Ovary (tissue), 3 donors: Measurements from ENCODE around the gene ZNF766.

Experiments used
- POLR2A ChIP-seq: fragments of 450-650 bp; IDR thresholded peaks from one replicate; pipeline ENCODE4 v1.6.1; 2017; ENCODE audit warnings: antibody characterized with exemption, mild to moderate bottlenecking, moderate library complexity
- TF ChIP-seq, protein P1 (sequence below), 3 donors: fragments of 450-650 bp in 2 of 3; fragments of 200-600 bp in 1 of 3; IDR thresholded peaks; one replicate each; pipeline versions ENCODE4 v1.5.1 to v1.8.0; 2016 to 2022; ENCODE audit warnings: antibody characterized with exemption in 3 of 3, mild to moderate bottlenecking in 1 of 3
- donor health status: DM: no; HTN: no; CAD: no.

DNA sequence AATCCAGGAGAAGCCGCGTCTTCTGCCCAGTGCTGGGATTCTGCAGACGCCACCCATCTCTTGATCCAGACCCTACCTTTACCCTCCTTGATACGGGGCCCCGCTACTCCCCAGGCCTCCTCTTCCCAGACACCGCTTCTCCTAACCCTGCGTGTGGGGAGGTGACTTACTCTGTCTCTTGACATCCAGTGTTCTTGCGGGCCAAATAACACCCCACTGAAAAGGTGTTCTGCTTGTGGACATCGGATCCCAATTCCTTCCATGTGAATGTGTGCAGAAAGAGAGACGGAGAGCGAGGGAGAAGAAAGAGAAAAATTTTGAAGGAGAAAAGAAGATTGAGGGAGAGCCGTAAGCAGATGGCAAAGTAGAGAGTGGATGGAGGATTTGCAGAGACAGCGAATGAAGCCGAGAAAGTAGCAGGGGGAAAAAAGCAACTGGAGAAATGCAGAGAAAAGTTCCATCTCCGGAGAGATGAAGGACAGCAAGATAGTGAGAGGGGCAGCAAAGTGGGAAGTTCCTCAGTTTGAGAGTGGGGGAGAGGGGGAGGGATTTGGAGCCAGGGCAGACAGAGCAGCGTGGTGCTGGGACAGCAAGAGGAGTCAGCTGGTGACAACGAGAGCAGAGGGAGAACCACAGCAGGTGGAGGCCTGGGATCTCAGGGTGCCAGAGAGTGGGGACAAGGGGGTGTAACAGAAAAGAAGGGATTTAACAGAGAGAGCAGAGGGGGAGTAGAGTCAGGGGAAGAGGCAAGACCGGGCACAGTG is 28.4 kb downstream of the ZNF766 start:
- TF ChIP-seq, protein P1, sequence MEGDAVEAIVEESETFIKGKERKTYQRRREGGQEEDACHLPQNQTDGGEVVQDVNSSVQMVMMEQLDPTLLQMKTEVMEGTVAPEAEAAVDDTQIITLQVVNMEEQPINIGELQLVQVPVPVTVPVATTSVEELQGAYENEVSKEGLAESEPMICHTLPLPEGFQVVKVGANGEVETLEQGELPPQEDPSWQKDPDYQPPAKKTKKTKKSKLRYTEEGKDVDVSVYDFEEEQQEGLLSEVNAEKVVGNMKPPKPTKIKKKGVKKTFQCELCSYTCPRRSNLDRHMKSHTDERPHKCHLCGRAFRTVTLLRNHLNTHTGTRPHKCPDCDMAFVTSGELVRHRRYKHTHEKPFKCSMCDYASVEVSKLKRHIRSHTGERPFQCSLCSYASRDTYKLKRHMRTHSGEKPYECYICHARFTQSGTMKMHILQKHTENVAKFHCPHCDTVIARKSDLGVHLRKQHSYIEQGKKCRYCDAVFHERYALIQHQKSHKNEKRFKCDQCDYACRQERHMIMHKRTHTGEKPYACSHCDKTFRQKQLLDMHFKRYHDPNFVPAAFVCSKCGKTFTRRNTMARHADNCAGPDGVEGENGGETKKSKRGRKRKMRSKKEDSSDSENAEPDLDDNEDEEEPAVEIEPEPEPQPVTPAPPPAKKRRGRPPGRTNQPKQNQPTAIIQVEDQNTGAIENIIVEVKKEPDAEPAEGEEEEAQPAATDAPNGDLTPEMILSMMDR (IDR thresholded peaks at IDR 0.05), result no peak
- no peak for TF ChIP-seq POLR2A
